ENCODE measurements around the gene PALD1.

GRCh38 chr10:70589762-70590654 is 111.4 kb downstream of the PALD1 start:
- TF ChIP-seq CTCF (IDR thresholded peaks at IDR 0.05) (no peak), EZH2phosphoT487 (IDR thresholded peaks at IDR 0.05) (no peak)

Measured in neural progenitor cell (in vitro differentiated cells).